SKM-1 treated with dmso at 0.1 percent for 144 hours (cell line): ENCODE data around the gene APOA4.
"Not testable (repeated sequence)": the region's sequence is repeated elsewhere in the genome, so short reads cannot be mapped to it uniquely, and the experiment has no call there.

Experiments
- DNase-seq: peaks from one replicate; lab custom pipeline; 2025; ENCODE audit not compliant: unreplicated experiment; lab: John Stamatoyannopoulos, UW

Gene APOA4

DNA sequence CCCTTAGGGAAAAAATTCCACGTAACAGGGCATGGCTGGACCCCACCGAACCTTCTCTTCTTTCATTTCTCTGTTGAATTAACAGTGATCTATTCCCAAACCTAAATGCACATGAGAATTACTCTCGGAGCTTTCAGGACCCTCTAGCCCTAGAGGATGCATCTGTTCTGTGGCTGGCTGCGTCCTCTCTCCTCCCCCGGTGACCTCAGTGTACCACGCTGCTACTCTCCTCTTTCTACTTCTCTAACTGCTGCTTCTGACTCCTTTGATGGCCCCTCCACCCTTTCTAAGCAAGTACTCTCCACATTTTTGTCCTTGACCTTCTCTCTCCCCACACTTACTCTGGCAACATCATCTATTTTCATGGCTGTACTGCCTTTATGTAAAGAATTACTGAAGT is 26.4 kb upstream of the APOA4 start:
- DNase-seq = no peak

- no peak for DNase-seq
Measured at GRCh38 chr11:116849060-116849459, 26.0 kb upstream of the APOA4 start.

DNA sequence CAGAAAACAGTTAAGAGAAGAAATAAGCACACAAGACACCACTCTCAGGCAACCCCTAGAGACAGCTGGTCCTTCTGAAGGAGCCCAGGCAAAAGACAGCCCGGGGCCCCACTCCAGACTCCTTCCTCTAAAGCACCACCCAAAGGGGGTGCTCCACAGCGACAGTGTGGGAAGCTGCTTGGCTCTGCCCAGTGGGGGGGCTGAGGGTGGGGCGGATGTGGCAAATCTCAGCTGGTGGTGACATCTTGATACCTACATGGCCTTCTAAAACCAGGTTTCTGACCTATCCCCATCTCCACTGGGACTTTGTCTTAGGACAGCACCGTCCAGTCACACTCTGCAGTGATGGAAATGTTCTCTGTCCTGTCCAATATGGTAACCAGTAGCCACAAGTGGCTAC is 24.5 kb upstream of the APOA4 start:
- DNase-seq = no peak

DNA sequence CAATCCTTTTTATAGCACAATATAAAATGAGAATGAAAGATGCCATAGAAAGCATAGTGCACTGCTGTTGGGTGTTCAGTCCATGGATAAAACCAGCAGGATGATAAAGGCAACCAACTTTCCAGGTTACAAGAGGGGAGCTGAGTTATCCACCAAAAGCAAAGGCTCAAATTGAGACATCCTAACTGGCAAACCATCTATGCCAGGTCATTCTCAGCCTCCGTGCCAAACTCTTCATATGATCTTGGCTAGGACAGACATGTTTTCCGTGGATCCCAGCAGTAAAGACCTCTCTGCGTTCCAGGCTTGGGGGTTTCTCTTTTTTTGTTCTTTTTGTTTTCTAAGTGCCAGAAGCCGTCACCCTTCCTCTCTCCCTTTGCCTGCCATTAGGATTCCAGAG is 21.6 kb upstream of the APOA4 start:
- DNase-seq = no peak

DNA sequence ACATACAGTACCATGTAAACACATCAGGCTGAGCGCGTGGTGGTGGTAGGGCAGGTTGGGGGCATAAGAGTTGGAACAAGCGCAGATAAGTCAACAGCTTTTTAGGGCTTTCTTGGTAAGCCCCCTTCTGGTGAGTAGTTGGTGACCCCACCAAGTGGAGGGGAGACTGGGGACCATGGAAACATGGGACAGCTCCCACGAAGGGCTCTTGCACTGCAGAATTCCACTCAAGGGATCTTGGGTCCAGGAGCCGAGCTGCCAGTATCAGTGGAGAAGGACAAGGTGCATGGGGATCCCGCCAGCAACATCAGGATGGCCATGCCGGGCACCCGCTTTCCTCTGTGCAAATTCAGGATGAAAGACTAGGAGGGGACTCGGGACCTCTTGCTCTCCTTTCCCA is 20.6 kb upstream of the APOA4 start:
- DNase-seq = no peak

GRCh38 chr11:116842909-116843308 is 19.8 kb upstream of the APOA4 start:
- DNase-seq = no peak

DNA sequence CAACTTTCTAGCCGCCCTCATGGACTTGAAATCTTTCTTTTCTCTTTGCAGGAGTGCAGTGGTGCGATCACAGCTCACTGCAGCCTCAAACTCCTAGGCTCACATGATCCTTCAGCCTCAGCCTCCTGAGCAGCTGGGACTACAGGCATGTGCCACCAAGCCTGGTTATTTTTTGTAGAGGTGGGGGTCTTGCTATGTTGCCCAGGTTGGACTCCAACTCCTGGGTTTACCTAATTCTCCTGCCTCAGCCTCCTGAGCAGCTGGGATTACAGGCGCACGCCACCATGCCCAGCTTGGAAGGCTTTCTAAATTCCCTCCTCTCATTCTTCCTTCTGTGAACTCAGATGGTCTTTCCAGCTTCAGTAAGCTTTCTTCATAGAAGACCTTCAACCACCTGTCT is 19.0 kb upstream of the APOA4 start:
- no peak for DNase-seq

- no peak for DNase-seq
Measured at GRCh38 chr11:116840746-116841296, 17.7 kb upstream of the APOA4 start.

DNA sequence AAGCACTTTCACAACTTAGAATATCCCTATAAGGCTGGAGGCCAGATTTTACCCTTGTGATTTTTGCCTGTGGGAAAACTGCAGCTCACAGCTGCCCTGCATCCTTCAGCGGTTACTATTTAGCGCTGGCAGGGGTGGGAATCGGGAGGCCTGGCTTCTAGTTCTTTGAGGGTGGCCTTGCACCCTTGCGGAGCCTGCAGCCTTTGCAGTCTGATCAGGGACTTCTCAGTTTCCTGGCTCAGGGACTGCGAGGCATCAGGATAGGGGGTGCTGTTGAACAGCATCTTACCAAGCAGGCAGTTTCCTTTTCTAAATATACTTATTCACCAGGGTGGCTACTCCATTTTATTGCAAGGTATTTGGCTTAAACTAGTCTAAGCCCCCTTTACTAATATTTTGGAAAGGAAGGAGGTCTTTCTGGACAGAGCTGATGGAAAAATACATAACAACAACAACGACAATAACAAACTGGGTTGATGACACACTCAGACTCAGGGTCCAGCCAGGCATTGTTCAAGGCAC is 17.2 kb upstream of the APOA4 start:
- DNase-seq = no peak

DNA sequence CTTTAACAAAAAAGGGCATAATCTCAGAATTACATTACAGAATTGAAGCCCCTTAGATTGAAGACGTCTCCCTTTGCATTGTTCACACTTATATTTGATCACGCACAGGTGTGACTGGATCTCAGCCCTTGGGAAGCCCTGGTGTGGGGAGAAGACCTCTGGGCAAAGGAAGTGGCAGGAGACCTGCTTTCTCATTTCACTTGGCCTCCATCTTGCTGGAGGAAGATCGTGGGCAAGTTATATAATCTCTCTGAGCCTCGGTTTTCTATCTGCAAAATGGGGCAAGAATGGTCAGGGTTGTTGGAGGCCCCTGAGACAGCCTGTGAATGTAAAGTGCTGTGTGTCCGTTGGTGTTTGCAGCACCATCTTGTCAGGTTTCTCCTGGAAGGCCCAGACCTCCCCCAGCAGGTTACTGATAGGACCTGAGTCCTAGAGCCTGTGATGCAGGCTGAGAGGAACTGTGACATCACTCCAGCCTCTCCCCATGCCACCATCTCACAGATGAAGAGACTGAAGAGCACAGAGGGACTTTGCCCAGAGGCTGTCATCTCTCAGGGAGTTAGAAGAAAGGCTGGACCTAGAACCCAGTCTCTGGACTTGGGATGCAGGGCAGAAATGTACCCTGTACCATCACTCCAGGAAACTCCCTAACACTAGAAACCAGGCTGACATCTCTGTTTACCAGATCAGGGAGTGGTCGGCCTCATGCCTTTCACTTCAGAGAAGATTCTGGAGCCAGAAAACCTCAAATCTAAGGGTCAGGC is 15.4 kb upstream of the APOA4 start:
- no peak for DNase-seq

DNA sequence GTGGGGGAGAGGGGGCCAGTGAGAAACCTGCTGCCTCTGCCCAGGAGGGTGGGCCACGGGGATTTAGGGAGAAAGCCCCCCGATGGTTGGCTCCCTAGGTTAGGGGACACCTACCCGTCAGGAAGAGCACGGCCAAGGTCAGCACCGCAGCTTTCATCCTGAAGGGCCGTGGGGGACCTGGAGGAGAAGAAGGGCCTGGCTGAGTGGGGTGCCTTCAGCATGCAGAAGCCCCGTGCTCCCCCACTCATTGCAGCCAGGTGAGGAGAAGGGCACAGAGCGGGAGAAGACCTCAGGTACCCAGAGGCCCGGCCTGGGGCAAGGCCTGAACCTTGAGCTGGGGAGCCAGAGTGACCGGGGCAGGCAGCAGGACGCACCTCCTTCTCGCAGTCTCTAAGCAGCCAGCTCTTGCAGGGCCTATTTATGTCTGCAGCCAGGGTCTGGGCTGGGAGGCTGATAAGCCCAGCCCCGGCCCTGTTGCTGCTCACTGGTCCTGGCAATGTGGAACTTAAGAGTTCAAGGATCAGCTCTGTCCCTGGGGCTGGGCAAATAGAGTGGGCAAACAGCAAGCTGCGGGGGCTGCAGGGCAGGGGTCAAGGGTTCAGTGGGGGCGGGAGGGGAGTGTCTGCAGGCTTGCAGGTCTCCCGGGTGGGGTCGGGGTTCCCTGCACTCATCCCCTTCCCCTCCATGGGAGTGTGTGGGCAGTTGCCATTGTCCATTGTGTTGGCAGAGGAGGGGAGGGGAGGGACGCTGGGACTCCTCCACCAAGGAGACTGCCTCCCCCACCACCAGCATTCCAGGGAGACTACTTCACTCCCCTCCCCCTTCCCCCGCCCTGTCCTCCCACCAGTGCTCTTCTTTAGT is 14.4 kb upstream of the APOA4 start, which contains the start of gene APOA1:
Gene APOA1 (minus strand): TSS at position 392 of the 861 bp plus-strand sequence. CDS start 235 bp downstream, at position 157.
- DNase-seq = no peak

GRCh38 chr11:116836632-116836991 is 13.5 kb upstream of the APOA4 start:
- DNase-seq = no peak

GRCh38 chr11:116835791-116836631 is 12.9 kb upstream of the APOA4 start:
- peak; percentile 89 for DNase-seq

DNA sequence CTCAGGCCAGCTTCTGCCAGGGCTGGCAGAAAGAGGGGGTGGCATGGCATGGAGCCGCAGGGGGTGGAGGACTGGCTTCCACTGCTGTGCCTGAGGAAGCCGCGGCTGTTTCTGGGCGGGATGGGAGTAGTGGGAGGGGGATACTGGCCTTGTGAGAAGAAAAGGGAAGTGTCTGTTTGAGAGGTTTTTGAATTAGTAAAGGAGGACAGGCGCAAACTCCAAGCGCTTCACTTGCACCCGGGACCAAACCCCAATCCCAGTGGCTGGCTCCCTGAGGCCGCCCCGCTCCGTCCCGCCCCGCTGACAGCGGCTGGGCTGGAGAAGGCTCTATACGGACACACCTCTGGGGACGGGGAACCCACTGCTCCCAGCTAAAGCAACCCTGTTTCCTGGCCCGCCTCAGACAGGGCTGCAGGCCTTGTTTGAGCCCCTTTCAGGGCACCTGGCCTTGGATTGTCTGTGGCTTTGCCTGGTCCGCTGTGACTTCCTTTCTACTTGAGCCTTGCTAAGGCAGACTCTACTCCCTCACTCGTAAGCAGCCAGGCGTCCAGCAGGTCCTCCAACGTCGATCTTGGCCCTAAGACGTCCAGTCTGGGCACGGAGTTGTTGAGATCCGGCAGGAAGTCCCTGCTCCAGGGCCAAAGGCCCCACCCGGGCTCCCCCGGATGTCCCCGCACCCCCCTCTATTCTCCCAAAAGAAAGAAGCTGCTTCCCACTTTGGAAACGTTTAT is 12.1 kb upstream of the APOA4 start:
- DNase-seq = peak; percentile 61

GRCh38 chr11:116834535-116835041 is 11.5 kb upstream of the APOA4 start:
- not testable (repeated sequence) for DNase-seq

GRCh38 chr11:116833816-116834534 is 10.9 kb upstream of the APOA4 start:
- no peak for DNase-seq

DNA sequence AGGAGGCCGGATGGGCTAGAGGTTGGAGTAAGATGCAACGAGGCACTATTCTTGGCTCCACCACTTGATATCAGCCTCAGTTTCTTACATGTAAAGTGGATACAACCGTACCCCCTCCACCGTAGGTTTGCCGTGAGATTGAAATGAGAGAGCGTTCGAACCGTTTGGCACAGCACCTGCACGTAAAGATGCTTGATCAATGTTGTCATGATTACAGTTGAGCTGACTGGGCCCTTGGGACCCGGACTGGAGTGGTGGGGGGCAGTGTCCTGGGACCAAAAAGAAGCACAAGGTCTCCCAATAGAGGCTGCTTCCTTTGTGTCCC is 10.3 kb upstream of the APOA4 start:
- no peak for DNase-seq

GRCh38 chr11:116832350-116833290 is 9.5 kb upstream of the APOA4 start:
- DNase-seq = no peak
